ENCODE data around the gene MTG2. TPM values are rescaled to one million over a fixed set of nuclear protein-coding genes. Genes with fewer than 3 reads are reported as not detected.
A peak's percentile ranks its signal among the peaks of the same experiment; 100 is the strongest.

MTG2 gene
- total and polyA plus RNA-seq, 2 donors from 2014 or later = 36.1 to 45.2 TPM

DNA sequence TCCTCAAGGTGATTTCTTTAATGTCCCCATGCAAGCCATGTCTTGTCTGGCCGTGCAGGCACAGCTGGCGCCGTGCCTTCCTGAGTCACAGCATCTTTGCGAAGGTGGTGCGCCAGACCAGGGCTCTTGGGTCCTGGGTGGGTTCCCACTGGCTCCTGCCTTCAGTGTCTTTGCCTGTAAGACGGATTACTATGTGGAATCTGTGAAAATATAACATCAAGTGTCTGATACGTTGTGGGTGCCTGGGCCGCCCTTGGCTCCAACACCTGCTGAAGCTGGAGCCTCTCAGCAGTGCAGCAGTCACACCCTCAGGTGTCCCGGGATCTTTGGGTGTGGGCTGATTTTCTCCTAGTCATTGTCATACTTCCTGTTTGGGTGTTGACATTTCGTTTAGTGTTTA, 58.7 kb downstream of the MTG2 start:
- FAIRE-seq (no peak), DNase-seq (no peak)
- TF ChIP-seq, protein P1, sequence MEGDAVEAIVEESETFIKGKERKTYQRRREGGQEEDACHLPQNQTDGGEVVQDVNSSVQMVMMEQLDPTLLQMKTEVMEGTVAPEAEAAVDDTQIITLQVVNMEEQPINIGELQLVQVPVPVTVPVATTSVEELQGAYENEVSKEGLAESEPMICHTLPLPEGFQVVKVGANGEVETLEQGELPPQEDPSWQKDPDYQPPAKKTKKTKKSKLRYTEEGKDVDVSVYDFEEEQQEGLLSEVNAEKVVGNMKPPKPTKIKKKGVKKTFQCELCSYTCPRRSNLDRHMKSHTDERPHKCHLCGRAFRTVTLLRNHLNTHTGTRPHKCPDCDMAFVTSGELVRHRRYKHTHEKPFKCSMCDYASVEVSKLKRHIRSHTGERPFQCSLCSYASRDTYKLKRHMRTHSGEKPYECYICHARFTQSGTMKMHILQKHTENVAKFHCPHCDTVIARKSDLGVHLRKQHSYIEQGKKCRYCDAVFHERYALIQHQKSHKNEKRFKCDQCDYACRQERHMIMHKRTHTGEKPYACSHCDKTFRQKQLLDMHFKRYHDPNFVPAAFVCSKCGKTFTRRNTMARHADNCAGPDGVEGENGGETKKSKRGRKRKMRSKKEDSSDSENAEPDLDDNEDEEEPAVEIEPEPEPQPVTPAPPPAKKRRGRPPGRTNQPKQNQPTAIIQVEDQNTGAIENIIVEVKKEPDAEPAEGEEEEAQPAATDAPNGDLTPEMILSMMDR (IDR thresholded peaks at IDR 0.05; ENCODE audit: borderline replicate concordance, extremely low read depth, insufficient read depth) = no peak
- Histone ChIP-seq H3K9me3 (ENCODE audit: control insufficient read depth in 2 of 3, insufficient read depth in 1 of 3, low read length in 3 of 3) (no peaks in the 10 kb centered on the region), H3K4me3 (ENCODE audit: low read length in 3 of 3) (no peak overlapping the region), H3K4me1 (ENCODE audit: control insufficient read depth in 2 of 3, insufficient read depth in 2 of 3, low read depth in 1 of 3, low read length in 3 of 3) (peaks cover 3 to 26% (median 10%) of the 10 kb centered on the region in 3 donors), H3K27ac (ENCODE audit: low read depth in 2 of 2, low read length in 2 of 2) (no peak overlapping the region), H3K36me3 (ENCODE audit: control insufficient read depth in 2 of 3, insufficient read depth in 3 of 3, low read length in 3 of 3) (no peaks in the 10 kb centered on the region), H3K9ac (ENCODE audit: low read length in 3 of 3) (no peak overlapping the region), H3K27me3 (ENCODE audit: control insufficient read depth, insufficient read depth, low read length) (no peaks in the 10 kb centered on the region)
- intact Hi-C loops (cut with DNase I) = no loop called here

DNA sequence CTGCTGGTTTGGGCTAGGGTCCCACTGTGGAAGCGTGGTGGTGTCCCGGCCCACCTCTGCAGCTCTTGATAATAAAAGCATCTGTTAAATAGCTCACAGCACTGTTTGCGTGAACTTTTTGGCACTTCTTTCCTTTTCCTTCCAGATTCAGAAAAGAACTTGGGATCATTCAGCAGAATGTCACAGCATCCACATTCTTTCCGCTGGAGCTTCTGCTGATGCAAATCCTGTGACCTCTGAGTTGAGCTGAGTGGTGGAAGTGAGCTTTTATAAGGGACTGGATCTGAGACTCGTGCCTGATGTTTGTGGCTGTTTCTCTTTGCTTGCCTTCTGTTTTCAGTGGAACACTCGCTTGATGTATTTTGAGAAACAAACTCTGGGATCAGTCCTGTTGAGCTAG, 59.3 kb downstream of the MTG2 start:
- DNase-seq (no peak), FAIRE-seq (no peak)
- H3K27ac ChIP-seq (ENCODE audit: low read depth in 2 of 2, low read length in 2 of 2) = no peak overlapping the region
- no peak overlapping the region for H3K9ac ChIP-seq (ENCODE audit: low read length in 3 of 3)
- H3K27me3 ChIP-seq (ENCODE audit: control insufficient read depth, insufficient read depth, low read length) = no peaks in the 10 kb centered on the region
- H3K36me3 ChIP-seq (ENCODE audit: control insufficient read depth in 2 of 3, insufficient read depth in 3 of 3, low read length in 3 of 3) = no peaks in the 10 kb centered on the region
- TF ChIP-seq, protein P1 (IDR thresholded peaks at IDR 0.05; ENCODE audit: borderline replicate concordance, extremely low read depth, insufficient read depth) = no peak
- no peaks in the 10 kb centered on the region for H3K9me3 ChIP-seq (ENCODE audit: control insufficient read depth in 2 of 3, insufficient read depth in 1 of 3, low read length in 3 of 3)
- no peak overlapping the region for H3K4me3 ChIP-seq (ENCODE audit: low read length in 3 of 3)
- peaks cover 3 to 31% (median 16%) of the 10 kb centered on the region in 3 donors for H3K4me1 ChIP-seq (ENCODE audit: control insufficient read depth in 2 of 3, insufficient read depth in 2 of 3, low read depth in 1 of 3, low read length in 3 of 3)
- intact Hi-C loops (cut with DNase I) = no loop called here

DNA sequence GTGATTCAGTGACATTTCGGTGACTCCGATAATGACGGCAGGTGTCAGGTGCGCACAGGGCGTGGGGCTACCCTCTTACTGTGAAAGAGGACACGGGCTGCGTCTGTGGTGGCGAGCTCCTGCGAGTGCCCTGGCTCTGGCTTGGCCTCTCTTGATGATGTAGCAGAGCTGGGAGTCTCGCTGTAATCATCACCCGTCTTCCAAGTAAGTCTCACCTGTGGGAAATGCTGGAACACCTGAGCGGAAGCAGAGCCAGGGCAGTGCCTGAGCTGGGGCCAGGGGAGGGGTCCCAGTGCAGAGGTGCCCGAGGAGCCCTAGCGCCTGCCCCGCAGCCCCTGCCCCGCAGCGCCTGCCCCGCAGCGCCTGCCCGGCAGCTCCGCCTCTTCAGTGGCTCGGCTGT, 60.3 kb downstream of the MTG2 start:
- intact Hi-C loops (cut with DNase I) = no loop called here
- FAIRE-seq (no peak), DNase-seq (no peak)
- TF ChIP-seq, protein P1 (IDR thresholded peaks at IDR 0.05; ENCODE audit: borderline replicate concordance, extremely low read depth, insufficient read depth) = no peak
- no peaks in the 10 kb centered on the region for H3K9me3 ChIP-seq (ENCODE audit: control insufficient read depth in 2 of 3, insufficient read depth in 1 of 3, low read length in 3 of 3)
- H3K4me3 ChIP-seq (ENCODE audit: low read length in 3 of 3) = no peak overlapping the region
- H3K4me1 ChIP-seq (ENCODE audit: control insufficient read depth in 2 of 3, insufficient read depth in 2 of 3, low read depth in 1 of 3, low read length in 3 of 3) = peaks cover 0 to 27% (median 12%) of the 10 kb centered on the region in 3 donors
- no peaks in the 10 kb centered on the region for H3K36me3 ChIP-seq (ENCODE audit: control insufficient read depth in 2 of 3, insufficient read depth in 3 of 3, low read length in 3 of 3)
- no peaks in the 10 kb centered on the region for H3K27me3 ChIP-seq (ENCODE audit: control insufficient read depth, insufficient read depth, low read length)
- no peak overlapping the region for H3K27ac ChIP-seq (ENCODE audit: low read depth in 2 of 2, low read length in 2 of 2)
- no peak overlapping the region for H3K9ac ChIP-seq (ENCODE audit: low read length in 3 of 3)

DNA sequence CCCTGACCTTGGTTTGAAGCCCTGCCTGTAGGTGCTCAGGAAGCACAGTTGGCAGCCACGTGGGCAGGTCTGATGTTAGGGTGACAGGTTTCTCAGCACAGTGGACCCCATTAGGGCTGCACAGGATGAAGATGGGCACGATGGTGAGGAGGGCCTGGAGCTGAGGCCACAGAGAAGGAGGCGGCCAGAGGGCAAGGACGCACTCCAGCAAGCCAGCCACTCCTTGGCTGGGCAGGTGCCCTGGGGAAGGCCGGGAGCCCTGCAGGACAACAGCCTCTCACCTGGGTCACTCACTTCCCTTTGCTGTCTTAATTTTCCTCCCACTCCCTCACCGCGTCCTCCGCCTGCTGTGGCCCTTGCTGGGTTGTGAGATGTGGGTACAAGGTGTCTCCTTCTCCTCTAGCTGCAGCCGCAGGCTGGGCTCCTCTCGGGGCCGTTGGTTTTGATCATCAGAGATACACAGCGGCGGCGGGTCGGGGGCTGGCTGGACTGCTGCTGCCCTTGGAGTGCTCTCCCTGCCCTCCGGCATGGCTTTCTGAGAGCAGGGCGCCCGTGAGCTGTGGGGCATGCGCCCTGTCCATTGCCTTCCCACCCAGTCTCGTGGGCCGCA, 61.2 kb downstream of the MTG2 start:
- Histone ChIP-seq H3K9me3 (ENCODE audit: control insufficient read depth in 2 of 3, insufficient read depth in 1 of 3, low read length in 3 of 3) (no peaks in the 10 kb centered on the region), H3K36me3 (ENCODE audit: control insufficient read depth in 2 of 3, insufficient read depth in 3 of 3, low read length in 3 of 3) (no peaks in the 10 kb centered on the region), H3K4me3 (ENCODE audit: low read length in 3 of 3) (no peak overlapping the region), H3K27ac (ENCODE audit: low read depth in 2 of 2, low read length in 2 of 2) (peak overlapping the region; percentile 11 to 16), H3K4me1 (ENCODE audit: control insufficient read depth in 2 of 3, insufficient read depth in 2 of 3, low read depth in 1 of 3, low read length in 3 of 3) (peaks cover 0 to 26% (median 12%) of the 10 kb centered on the region in 3 donors), H3K9ac (ENCODE audit: low read length in 3 of 3) (no peak overlapping the region), H3K27me3 (ENCODE audit: control insufficient read depth, insufficient read depth, low read length) (no peaks in the 10 kb centered on the region)
- intact Hi-C loops (cut with DNase I) = no loop called here
- TF ChIP-seq, protein P1 (IDR thresholded peaks at IDR 0.05; ENCODE audit: borderline replicate concordance, extremely low read depth, insufficient read depth) = no peak
- peak in 1 of 5 donors; percentile 62 for DNase-seq
- FAIRE-seq = no peak

All from kidney (tissue), 14 donors.